ENCODE results near the gene DERA.

DNA sequence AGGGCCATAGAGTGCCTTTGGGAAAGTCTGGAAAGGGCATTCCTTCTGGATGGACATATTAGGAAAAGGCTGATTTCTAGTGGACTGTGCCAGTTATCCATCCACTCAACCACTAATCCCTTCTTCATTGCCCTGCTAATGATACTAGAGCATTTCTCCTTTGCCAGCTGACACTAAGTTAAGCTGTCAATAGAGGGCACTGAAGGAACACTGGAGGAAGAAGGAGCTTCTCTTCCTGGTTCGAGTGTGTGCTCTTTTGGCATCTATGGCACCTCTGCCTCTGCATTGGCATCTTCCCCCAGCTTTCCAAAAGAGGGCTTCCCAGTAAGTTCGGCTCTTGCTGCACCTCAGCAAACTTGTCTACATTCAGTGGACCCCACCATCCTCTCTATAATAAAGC is 165.4 kb downstream of the DERA start:
- no peak for TF ChIP-seq YY1 (IDR thresholded peaks at IDR 0.05; ENCODE audit: insufficient read depth, insufficient read length)
- TF ChIP-seq SUZ12 (IDR thresholded peaks at IDR 0.05; ENCODE audit: extremely low read depth, insufficient read depth, insufficient read length): no peak

All from NT2/D1 (cell line).